ENCODE measurements around the gene ZNF174. TPM values are rescaled to one million over a fixed set of nuclear protein-coding genes. Genes with fewer than 3 reads are reported as not detected.

Gene ZNF174
- polyA plus RNA-seq (ENCODE audit: insufficient read length in 4 of 4), result 10 to 100 TPM; 12.1 to 17.2 (median 15.7) TPM

DNA sequence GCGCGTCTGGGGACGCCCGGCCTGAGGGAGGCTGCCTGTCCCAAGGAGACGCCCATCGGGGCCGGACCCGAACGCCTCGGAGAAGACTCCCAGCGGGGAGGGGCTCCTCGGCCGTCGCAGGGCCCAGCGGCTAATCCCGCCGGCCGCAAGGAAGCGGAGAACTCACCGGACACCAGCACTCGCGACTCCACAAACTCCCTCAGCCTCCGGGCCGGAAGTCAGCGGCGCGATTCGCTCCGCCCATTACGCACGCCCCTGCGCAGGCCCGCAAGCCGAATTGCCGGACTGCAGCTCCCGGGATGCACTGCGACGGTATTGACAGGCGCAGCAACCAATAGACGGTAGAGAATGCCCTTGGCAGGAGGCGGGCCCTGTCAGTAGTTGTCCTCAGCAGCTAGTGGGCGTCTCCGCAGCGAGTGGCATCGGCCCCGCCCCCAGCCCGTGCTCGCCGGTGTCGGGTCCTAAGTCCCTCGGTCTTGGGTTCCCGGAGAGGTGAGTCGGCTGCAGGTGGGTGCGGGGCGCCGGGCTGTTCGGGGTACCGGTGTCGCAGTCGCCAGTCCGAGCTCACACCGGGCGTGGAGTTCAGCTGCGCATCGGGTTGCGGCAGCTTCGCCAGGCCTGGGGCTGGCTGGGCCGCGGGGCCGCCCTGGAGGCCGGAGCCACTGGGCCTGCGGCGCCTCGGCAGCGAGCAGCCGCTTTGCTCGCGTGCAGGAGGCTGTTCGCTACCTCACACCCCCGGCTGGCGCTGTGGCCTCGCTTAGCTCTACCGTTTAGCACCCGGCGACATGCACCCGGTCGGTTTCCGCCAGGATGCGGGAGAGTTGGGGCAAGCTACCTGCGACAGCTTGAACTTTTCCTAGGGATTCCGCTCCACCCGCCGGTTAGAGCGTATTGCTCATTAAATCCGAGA lies at the start of gene ZNF174, which contains the start of gene ZSCAN32:
TSS of gene ZNF174 (plus strand) at position 437 of the 910 bp plus-strand sequence. CDS start 790 bp downstream, outside the sequence.
TSS of gene ZSCAN32 (minus strand) at position 226 of the 910 bp plus-strand sequence. CDS start 3,447 bp downstream, outside the sequence.
- peak; percentile 97 to 99 (median 98) for DNase-seq (ENCODE audit: low read depth in 4 of 4, low spot score in 3 of 4)

DNA sequence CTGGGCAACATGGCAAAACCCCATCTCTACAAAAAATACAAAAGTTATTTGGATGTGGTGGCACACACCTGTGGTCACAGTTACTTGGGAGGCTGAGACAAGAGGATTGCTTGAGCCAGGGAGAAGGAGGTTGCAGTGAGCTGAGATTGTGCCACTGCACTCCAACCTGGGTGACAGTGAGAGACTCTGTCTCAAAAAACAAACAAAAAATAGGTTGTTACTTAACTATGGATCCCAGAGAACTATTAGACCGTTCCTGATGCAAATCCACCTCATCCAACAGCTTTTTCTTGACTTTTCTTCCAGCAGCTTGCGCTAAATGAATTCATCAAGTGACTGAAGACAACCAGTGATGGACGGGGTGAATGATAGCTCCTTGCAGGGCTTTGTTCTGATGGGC lies 45.4 kb upstream of the ZNF174 start, which contains the start of gene OR2C1:
TSS of gene OR2C1 (plus strand) at position 301 of the 400 bp plus-strand sequence. CDS start at position 353, 52 bp downstream.
- DNase-seq (ENCODE audit: low read depth in 4 of 4, low spot score in 3 of 4), result no peak

DNA sequence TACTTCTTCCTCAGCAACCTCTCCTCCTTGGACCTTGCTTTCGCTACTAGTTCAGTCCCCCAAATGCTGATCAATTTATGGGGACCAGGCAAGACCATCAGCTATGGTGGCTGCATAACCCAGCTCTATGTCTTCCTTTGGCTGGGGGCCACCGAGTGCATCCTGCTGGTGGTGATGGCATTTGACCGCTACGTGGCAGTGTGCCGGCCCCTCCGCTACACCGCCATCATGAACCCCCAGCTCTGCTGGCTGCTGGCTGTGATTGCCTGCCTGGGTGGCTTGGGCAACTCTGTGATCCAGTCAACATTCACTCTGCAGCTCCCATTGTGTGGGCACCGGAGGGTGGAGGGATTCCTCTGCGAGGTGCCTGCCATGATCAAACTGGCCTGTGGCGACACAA lies 44.9 kb upstream of the ZNF174 start:
- DNase-seq (ENCODE audit: low read depth in 4 of 4, low spot score in 3 of 4), result no peak

DNA sequence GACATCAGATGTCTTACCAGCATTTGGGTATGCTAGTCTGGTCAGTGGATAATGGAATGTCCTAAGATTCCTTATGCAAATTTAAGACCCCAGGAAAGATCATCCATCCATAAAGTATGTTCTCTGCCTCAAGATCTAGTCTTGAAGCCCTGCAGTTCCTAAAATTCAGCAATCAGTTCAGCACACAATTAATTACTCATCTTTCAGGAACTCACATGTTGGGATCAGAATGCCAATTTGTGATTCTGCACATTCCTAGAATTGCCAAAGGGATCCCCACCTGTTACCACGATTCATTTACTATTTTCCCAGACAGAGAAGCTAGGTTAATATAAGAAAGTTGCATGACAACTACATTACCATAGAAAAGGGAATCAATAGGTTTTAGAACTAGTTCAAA lies 42.1 kb upstream of the ZNF174 start:
- no peak for DNase-seq (ENCODE audit: low read depth in 4 of 4, low spot score in 3 of 4)

DNA sequence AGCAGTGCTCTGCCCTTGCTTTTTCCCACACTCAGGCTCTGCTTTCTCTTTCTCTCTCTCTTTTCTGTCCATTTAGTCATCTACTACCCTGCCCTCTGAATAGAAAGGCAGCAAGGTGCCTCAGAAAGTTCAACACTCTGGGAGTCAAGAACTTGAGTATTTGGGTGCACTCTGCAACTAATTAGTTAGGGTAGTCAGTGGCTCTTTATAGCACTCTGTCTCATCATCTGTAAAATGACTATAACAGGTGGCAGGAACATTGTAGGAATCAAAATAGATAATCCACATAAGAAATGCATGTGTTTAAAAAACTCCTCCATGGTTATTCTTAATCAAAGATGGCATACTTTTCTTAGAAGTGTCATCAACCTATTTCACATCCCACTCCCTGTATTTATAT lies 38.1 kb upstream of the ZNF174 start:
- DNase-seq (ENCODE audit: low read depth in 4 of 4, low spot score in 3 of 4), result no peak

DNA sequence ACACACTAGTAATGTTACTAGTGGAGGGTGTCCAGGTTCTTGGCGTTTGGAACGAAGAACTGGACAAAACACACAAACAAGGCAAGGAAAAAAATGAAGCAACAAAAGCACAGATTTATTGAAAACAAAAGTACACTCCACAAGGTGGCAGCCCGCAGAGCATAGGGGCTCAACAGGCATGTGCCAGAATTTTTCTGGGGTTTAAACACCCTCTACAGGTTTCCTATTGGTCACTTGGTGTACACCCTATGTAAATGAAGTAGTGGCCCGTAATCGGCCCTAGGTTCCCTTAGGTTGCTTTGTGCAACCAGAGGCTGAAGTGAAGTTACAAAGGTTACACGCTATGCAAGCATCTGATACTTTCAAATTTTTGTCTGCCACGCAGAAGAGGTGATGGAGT lies 37.2 kb upstream of the ZNF174 start:
- DNase-seq (ENCODE audit: low read depth in 4 of 4, low spot score in 3 of 4), result no peak

DNA sequence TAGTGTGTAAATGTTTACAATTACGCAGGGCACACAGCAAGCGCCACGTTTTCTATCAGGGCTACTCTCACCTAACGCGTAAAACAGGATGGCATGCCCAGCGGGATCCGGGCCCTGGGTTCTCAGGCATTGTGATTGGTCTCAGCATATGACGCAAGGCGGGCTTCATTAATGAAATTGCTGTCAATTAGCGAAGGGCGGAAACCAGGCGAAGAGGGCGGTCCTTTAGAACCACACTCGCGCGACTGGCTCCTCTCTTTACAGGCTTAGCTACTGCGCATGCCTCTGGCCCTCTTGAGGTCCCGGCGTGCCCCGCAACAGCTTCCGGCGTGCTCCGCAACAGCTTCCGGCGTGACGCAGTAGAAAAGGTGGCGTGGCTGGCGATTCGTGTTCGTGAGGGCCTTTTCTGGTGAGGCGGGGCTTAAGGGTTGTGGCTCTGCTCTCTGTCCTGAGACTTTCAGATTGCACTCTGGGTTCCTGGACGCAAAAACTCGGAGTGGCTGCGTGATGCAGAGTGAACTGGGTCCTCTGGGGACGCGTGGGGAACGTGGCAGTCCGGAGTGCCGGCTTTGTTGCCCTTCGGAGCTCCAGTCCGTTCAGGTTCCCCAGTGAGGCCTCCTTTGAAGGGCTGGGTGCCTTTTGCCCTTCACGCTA lies 36.1 kb upstream of the ZNF174 start:
- peak; percentile 48 to 79 (median 61) for DNase-seq (ENCODE audit: low read depth in 4 of 4, low spot score in 3 of 4)

DNA sequence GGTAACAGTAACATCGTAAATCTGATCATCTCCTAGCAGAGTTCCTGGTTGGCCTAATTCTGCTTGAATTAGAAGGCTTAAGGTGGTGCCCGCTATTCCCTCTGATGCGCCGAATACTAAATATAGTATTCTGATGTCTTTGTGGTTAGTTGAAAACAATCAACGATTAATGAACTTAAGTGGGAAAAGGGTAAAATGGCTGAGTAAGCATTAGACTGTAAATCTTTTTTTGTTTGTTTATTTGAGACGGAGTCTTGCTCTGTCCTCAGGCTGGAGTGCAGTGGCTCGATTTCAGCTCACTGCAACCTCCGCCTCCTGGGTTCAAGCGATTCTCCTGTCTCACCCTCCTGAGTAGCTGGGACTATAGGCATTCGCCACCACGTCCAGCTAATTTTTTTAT lies 31.9 kb upstream of the ZNF174 start:
- no peak for DNase-seq (ENCODE audit: low read depth in 4 of 4, low spot score in 3 of 4)

DNA sequence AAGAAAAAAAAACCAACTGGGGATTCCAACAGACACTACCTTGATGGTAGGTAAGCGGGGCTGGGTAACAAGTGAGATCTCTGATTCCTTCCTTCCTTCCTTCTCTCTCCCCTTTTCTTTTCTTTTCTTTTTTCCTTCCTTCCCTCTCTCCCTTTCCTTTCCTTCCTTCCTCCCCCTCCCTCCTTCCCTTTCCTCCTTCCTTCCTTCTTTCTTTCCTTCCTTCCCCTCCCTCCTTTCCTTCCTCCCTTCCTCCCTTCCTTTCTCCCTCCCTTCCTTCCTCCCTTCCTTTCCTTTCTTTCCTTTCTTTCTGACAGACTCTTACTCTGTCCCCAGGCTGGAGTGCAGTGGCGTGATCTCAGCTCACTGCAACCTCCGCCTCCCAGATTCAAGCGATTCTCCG lies 25.3 kb upstream of the ZNF174 start:
- DNase-seq (ENCODE audit: low read depth in 4 of 4, low spot score in 3 of 4), result no peak

DNA sequence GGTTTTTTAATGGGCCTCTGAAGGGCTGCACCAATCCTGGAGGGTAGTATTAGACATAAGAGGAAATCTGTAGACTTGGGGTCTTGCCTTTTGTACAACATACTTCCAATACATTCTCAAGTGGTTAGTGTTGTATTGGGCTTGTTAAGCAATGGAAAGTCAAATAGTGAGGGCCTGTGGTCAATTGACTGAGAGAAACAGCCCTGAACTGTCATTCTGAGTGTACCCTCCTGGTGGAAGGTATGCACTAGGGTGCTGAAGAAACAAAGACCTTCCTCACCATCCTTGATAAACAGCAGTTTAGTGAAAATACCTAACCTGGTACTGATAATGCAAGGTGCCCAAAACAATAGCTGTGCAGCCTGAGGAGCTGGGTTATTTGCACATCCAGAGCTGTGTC lies 23.1 kb upstream of the ZNF174 start:
- no peak for DNase-seq (ENCODE audit: low read depth in 4 of 4, low spot score in 3 of 4)

DNA sequence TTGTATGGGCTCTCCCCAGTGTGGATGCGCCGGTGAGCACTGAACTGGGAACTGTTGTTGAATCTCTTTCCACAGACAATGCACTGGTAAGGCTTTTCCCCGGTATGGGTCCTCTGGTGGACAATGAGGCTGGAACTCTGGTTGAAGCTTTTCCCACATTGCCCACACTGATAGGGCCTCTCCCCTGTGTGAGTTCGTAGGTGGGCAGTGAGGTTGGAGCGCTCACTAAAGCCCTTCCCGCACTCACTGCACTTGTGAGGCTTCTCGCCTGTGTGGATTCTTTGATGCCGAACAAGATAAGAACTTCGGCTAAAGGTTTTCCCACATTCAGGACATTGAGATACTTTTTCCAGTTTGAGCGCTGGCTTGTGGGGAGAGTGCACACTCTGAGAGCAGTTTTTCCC lies 18.0 kb upstream of the ZNF174 start:
- no peak for DNase-seq (ENCODE audit: low read depth in 4 of 4, low spot score in 3 of 4)

DNA sequence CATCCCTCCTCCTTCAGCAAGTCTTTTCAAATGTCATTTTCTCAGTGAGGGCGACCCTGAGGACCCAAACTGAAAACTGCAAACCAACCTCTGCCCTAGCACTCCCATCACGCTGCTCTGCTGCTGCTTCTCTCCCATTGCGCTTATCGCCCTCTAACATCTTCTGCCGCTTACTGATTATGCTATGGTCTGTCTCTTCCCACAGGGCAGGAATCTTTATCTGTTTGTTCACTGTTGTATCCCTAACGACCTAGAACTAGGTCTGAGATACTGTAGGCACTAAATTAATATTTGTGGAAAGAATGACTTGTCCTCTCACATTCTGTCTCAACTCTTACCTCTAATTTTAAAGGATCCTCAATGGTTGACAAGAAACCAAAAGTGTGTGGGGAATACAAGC lies 12.7 kb upstream of the ZNF174 start:
- no peak for DNase-seq (ENCODE audit: low read depth in 4 of 4, low spot score in 3 of 4)

DNA sequence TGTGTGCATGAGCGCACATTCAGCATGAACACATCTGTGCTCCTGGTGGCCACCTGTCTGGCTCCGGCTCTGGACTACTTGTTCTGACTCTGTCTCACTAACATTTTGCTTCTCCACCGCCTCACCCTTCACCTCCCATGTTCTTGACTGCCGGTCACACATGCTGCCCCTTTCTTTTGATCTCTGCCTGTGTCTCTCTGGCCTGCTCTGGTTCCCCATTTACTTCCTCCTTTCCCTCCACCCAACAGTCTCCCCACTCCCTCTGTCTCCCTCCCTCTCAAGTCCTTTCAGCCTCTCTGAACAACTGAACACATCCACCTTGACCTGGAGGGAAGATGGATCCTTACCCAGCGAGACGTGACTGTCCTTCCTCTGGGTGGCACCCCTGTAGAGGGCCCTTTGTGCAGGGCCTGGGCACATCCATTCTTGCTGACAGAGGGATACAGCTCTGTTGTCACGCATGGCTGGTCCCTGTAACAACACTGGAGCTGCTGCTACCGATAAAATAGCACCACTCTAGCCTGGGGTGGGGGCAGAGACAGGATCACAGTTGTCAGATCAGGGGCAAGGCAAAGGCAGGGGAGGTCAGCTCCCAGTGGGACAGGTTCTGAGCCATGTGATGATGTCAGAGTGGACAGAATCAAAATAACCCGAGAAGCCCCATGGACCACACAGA lies 11.2 kb upstream of the ZNF174 start:
- no peak for DNase-seq (ENCODE audit: low read depth in 4 of 4, low spot score in 3 of 4)

DNA sequence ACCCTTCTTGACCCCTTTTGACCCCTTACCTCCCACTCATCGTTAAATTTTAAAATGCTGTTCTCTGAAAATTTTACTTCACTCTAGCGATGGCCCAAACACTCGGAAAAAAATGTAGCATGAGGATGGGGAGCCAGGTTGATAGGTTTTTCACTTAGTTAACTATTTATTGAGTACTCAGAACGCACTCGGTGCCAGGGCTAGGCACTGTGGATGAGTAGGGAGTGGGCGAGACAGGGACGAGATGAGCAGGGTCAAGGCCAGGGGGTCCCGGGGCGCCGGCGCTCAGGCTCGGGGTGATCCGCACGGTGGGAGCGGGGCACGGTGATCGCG lies 603 bp upstream of the ZNF174 start:
- peak in 2 of 4 donors; percentile 7 to 8 for DNase-seq (ENCODE audit: low read depth in 4 of 4, low spot score in 3 of 4)

DNA sequence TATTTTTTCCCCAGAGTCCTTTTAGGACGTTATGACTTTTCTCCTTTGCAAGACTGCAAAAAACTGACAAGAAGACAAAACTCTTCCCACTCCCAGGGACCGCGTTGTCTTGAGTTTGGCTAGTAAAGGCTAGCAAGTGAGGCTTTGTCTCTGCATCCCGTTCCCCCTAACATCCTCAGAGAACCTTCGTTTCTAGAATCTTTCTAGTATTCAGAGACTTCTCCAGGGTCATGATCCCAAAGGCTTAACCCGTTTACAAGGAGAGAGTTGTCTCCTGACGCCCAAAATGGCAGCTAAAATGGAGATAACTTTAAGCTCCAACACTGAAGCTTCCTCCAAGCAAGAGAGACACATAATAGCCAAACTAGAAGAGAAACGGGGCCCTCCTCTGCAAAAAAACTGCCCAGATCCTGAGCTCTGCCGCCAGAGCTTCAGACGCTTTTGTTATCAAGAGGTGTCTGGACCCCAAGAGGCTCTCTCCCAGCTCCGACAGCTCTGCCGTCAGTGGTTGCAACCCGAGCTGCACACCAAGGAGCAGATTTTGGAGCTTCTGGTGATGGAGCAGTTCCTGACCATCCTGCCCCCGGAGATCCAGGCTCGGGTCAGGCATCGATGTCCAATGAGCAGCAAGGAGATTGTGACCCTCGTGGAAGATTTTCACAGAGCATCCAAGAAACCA lies 843 bp downstream of the ZNF174 start:
- DNase-seq (ENCODE audit: low read depth in 4 of 4, low spot score in 3 of 4), result peak in 2 of 4 donors; percentile 5

DNA sequence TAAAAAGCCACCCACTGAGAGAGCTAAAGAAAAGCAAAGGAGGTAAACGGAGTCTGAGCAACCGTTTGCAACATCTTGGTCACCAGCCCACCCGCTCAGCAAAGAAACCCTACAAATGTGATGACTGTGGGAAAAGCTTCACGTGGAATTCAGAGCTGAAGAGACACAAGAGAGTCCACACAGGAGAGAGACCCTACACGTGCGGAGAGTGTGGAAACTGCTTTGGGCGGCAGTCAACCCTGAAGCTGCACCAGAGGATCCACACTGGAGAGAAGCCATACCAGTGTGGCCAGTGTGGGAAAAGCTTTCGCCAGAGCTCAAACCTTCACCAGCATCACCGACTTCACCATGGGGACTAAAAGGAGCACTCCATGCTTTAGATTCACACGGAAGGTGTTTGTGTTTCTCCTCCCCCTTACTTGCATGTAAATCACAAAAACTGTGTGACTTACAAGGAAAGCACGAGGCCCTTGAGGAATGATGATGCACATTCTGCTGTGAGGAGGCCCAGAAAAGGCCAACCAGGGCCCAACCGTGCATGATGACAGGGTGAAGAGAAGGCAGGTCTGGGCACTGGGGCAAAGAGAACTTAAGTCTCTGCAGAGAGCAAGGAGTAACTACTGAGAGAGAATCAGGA lies 7.7 kb downstream of the ZNF174 start:
- DNase-seq (ENCODE audit: low read depth in 4 of 4, low spot score in 3 of 4), result no peak

DNA sequence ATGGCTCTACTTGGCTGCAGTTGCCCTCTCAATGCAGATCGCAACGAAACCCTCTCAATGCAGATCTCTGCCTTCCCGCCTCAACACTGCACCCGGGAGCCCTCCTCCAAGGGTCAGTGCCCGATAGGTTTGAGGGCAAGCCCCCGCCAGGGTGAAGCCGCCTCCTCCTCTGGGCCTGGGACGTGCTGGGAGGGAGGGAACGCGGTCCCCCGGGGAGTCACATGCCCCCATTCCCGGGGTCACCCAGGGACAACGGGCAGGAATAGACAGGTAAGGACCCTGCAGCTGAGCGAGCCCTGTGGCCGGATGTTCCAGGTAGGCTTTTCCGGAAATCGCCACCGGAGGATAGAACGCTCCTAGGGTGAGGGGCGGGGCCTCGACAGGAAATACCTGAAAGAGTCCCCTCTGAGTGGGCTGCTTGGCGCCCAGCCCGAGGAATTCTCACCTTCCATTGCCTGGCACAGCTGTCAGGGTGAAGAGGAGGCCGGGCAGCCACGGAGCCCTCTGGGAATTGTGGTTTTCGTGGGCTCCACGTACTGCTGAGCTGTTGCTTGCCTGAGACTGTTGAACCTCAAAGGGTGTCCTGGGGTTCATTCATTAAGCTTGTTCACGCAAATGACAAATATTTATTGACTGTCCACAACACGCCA lies 12.8 kb downstream of the ZNF174 start:
- DNase-seq (ENCODE audit: low read depth in 4 of 4, low spot score in 3 of 4), result no peak

DNA sequence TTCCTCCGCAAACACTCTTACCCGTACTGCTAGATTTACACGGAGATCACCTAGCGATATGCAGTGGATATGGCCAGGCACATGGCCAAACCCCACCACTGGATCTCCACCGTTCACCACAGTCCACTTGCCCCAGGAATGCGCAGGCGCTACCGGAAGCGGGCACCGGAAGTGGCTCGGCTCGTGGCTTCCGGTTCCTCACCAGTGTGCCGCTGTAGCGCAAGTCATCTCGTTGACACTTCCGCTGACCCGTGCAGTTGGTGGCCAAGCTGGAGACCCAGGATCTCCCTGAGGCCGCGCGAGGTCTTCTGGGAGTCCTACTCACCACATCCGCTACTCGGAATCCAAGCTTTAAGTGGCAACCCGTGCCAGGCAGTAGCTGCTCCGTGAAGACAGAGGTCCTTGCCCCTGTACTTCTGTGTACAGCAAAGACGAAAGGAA lies 30.8 kb downstream of the ZNF174 start:
- DNase-seq (ENCODE audit: low read depth in 4 of 4, low spot score in 3 of 4), result no peak

DNA sequence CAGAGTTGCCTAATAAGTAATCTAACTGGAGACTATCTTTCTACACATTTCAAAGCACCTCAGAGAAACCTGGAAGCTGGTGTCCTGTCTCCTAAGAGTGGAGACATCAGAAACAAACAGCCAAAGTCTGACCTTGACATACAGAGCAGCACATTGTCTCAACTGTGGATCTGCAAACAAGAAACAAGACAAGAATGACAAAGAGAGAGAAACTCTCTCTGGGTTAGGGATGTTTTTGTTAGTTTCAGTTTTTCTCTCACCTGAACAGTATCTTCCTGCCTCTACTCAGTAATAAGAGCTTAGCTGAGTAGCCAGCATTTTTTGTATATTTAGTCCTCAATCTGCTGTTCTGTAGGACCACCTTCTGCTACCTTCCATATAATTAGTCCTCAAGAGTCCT lies 33.4 kb downstream of the ZNF174 start:
- no peak for DNase-seq (ENCODE audit: low read depth in 4 of 4, low spot score in 3 of 4)

DNA sequence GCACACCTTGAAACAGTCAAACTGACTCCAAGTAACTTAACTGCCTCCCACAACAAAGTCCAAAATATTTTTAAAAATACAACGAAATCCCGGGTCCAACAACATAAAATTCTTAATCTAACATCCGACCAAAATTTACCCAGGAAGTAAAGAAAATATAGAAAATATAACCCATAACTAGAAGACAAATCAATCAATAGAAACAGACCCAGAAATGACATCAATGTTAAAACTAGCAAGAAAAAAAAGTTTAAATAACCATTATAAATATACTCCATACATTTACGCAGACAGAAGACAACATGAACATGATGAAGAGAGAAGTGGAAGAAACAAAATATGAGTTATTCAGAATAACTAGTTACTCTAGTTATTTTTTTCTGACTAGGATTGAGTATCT lies 38.6 kb downstream of the ZNF174 start:
- DNase-seq (ENCODE audit: low read depth in 4 of 4, low spot score in 3 of 4), result no peak
